Occipital lobe (tissue), 2 donors: Measurements from ENCODE around the gene AATF. TPM values are rescaled to one million over a fixed set of nuclear protein-coding genes. Genes with fewer than 3 reads are reported as not detected.
"Not testable (repeated sequence)": the region's sequence is repeated elsewhere in the genome, so short reads cannot be mapped to it uniquely, and the experiment has no call there.

Experiments used
- DNase-seq: peaks from one replicate; lab custom pipeline; 2025; lab: John Stamatoyannopoulos, UW
- total RNA-seq: library from RNA; depleted of rRNA; stranded (reverse); fragments of >200 nt; gene quantifications from one replicate; pipeline ENCODE4 v1.2.3, GENCODE V29; 2014

Gene AATF
- total RNA-seq, 1 donor from 2014 or later: 16.1 TPM

- DNase-seq: no peak
Observed at GRCh38 chr17:37045351-37045922, 96.7 kb downstream of the AATF start.

DNA sequence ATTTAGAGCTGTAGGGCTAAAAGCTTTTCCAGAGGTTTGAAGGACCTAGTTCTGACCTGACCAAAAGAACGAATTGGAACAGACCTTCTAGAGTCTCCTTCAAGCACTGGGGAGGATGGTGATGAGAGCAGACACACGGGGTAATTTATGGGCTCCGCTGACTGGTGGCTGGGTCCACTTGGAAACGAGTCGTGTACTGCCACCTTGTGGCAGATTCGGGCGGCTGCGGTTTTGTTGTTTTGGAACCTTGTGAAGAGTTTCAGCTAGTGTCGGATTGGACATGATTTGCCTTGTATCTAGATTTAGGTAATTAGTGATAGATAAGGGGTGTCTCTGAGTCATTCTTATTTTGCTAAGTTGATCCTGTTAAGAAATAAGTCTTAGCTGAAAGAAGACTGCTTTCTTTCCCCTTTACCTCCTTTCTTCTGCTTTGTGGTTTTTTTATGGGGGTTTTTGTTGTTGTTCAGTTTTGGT is 98.9 kb downstream of the AATF start:
- DNase-seq: peak; percentile 75

GRCh38 chr17:37048811-37049210 is 100.1 kb downstream of the AATF start:
- DNase-seq: no peak

GRCh38 chr17:37050920-37051319 is 102.2 kb downstream of the AATF start:
- DNase-seq: no peak

GRCh38 chr17:37051381-37051780 is 102.6 kb downstream of the AATF start:
- DNase-seq: no peak

DNA sequence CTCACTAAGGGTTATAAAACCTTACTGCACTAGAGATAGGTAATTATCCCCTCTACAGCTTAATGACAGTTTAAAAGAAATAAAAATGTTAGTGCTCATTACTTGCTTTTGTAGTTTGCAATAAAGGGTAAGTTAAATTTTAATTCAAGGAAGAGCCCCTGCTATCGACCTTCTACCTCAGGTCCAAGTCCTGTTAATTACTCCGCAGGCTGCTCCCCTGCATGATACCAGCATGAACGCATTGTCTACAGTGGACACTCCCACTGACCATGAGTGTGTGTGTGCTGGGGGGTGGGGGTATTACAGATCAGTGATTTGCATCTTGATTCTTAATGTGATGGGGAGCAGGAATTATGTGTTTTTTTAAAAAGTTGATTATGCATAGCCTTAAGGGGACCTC is 103.1 kb downstream of the AATF start:
- DNase-seq: no peak

DNA sequence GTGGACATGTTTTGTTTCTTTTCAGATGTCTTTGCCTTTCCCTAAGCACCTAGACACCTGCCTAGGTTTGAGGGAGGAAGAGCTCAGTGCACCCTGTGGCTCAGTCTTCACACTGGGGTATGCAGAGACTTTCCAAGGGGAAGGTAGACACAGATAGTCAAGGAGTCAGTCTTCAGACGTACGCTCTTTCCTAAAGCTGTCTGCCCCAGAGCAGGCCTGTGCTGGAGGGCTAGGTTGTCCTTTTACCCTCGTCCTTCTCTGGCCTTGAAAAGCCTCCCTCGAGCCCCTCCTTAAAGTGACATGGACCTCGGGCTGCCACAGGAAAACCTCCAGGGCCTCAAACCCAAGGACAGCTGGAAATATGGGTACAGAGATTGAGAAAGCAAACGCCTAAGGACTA is 103.7 kb downstream of the AATF start:
- DNase-seq: no peak

GRCh38 chr17:37054894-37055293 is 106.1 kb downstream of the AATF start:
- DNase-seq: no peak

DNA sequence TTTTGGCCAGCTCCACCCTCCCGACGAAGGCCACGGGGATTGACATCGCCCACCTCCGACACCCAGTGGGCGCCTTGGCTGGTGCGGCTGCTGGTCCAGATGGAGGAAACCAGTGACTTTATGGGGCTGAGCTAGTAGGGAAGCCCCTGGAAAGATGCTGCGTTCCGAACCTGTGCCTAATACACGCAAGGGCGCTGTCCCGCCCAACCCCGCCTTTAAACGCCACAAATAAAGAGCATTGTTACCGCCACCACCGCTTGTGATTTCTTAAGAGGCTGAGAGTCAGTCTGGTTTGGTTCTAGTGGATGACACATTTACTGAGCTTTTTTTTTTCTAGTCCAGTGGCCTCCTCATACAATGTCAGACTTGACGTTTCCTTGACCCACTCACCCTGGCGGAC is 107.9 kb downstream of the AATF start:
- no peak for DNase-seq

GRCh38 chr17:37059493-37059892 is 110.7 kb downstream of the AATF start:
- no peak for DNase-seq

DNA sequence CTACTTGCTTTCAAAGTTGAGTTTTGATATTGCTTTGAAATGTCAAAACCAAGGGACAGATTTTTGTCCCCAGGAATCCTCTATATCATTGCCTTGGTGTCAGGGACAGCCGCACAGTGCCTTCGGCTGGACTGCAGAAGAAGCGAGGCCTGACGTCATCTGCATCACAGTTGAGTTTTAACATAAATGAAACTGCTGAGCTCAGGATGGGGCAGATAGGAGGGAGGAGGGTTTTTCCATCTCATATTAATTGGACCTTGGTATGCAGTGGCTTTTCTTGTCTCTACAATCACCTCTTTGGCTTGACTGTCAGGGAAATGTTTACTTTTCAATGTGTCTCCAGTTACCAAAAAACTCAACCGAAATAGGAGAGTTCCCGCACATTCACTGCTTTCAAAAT is 111.3 kb downstream of the AATF start:
- DNase-seq: no peak

DNA sequence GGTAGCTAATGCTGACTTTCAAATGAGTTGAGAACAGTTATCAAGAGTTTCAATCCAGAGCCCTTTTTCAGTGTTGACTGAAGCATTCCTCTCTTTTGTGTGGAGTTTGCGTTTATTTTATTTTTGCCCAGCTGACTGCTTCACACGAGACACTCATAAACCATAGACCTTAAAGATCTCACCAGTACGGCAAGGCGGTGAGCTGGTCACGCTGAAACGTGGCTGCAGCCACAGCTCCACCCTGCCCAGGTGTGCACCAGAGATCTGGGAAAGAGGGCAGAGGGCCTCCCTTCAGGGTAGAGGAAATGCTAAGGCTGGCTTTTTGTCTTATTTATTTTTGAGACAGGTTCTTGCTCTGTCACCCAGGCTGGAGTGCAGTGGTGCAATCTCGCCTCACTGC is 112.2 kb downstream of the AATF start:
- DNase-seq: no peak

DNA sequence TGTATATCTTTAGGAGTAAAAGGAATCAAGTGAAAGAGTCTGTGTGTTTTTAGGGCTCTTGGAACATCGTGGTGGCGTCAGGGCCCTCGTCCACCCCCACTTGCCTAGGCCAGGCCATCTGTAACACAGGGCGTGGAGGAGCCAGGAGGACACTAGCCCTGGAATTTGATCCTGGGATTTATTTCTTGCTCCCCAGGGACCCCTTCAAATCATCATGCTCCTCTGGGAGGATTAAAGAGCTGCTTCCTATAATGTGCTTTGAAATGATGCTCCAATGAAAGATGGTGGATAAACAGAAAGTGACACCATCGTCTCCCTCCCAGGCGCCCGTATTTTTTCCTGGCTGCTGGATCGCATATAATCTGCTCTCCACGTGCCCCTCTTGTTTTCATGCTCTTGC is 113.3 kb downstream of the AATF start:
- DNase-seq: no peak

GRCh38 chr17:37064206-37064605 is 115.5 kb downstream of the AATF start:
- DNase-seq: no peak

DNA sequence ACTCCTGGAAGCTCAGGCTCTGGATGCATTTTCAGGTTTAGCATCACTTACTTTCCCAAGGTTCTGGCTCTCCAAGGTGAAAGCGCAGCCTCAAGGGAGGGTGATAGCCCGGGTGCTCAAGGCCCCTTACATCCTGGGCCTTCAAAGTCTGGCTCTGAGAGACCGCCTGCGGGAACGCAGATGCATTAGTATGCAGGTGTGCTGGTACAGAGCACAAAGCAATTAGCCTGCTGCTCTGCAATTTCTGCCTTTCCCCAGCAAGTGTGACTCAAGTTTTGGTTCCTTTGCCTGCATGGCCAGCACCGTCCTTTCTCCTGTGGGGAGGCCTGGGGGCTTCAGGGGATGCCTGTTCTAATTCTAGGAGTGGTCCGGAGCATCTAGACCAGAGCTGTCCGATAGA is 116.2 kb downstream of the AATF start:
- no peak for DNase-seq

- DNase-seq: no peak
Observed at GRCh38 chr17:37065486-37066321, 117.0 kb downstream of the AATF start.

GRCh38 chr17:37066322-37067255 is 117.8 kb downstream of the AATF start:
- no peak for DNase-seq

DNA sequence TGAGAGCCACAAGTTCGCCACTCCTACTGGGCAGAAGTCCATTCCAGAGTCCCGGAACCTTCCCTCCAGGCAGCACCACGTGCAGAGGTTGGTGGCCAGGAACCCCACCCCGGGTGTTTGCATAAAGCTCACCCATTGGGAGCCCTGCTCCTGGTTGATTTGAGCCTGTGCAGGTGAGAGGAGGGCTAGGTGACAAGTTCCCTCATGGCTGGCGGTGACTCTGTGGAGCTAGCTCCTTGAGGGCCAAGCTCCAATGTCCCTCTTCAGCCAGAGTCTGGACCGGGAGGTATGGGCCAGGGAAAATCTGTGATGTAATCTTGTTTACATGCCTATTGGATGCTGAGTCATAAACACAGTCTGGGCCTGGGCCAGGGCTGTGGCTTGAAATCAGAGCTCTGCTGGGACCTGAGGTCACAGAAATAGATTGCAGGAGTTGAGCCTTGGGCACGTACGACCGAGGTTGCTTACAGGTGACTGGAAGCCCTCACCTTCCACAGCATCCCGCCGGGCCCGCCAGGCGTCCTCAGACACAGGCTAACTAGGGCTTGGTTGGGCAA is 118.9 kb downstream of the AATF start:
- DNase-seq: no peak

GRCh38 chr17:37068266-37068665 is 119.5 kb downstream of the AATF start:
- DNase-seq: no peak

GRCh38 chr17:37069087-37069486 is 120.3 kb downstream of the AATF start:
- no peak for DNase-seq

- DNase-seq: not testable (repeated sequence)
Observed at GRCh38 chr17:37073464-37073863, 124.7 kb downstream of the AATF start.
